GM12878 (cell line): ENCODE measurements around the gene ZFAND2A. TPM values are rescaled to one million over a fixed set of nuclear protein-coding genes. Genes with fewer than 3 reads are reported as not detected.

Experiments
- ATAC-seq: fragments of 200-7000 bp; cut with Tn5 transposase; 3 replicates; pipeline ENCODE4 v1.9.1; 2020; ENCODE audit warnings: mild to moderate bottlenecking, moderate library complexity
- BruUV-seq: library from RNA; stranded (reverse); fragments of 400-500 nt; replicated peaks from 2 replicates; lab custom pipeline; 2021; lab: Mats Ljungman, UMichigan
- CTCF ChIA-PET: fragments of 300-600 bp; sonication (Branson Sonifier 250); formaldehyde crosslinking; extraction: SDS; loops from one replicate; lab custom pipeline; 2021; ENCODE audit warnings: inconsistent platforms; lab: Yijun Ruan, JAX
- POLR2A ChIA-PET: fragments of 350-600 bp; formaldehyde crosslinking; extraction: SDS; loops from one replicate; lab custom pipeline; 2021; ENCODE audit warnings: inconsistent platforms; lab: Charles Lee
- RAD21 ChIA-PET: fragments of 300-600 bp; sonication (Branson Sonifier 250); formaldehyde crosslinking; loops from one replicate; lab custom pipeline; 2023; ENCODE audit warnings: antibody characterized with exemption; ENCODE audit not compliant: unreplicated experiment; lab: Charles Lee
- SMC1A ChIA-PET: fragments of 300-600 bp; sonication (Branson Sonifier 250); formaldehyde crosslinking; loops from one replicate; lab custom pipeline; 2023; ENCODE audit not compliant: unreplicated experiment, uncharacterized antibody; lab: Charles Lee
- DNase-seq: peaks from one replicate; pipeline ENCODE4 v3.0.0-alpha.2; 2011; ENCODE audit warnings: low read depth, low spot score
- FAIRE-seq: peaks from 3 replicates; lab custom pipeline; 2011; peaks lifted over from hg19 to GRCh38; lab: Jason Lieb, UNC
- H2AFZ ChIP-seq: 2 replicates; pipeline ENCODE4 v1.6.0; 2011; ENCODE audit warnings: low read depth, low read length, control low read depth; ENCODE audit not compliant: control insufficient read depth
- H3K27ac ChIP-seq: 2 replicates; pipeline ENCODE4 v1.5.1; 2011; ENCODE audit warnings: control low read depth; ENCODE audit not compliant: control insufficient read depth, insufficient read depth
- H3K27me3 ChIP-seq, 2 experiments: replicated peaks in 1 of 2; 2 replicates each; pipeline versions ENCODE4 v1.6.0 to v1.6.1; 2011; ENCODE audit warnings: low read length in 1 of 2; ENCODE audit not compliant: control insufficient read depth in 2 of 2, insufficient read depth in 2 of 2
- H3K36me3 ChIP-seq, 2 experiments: 2 replicates each; pipeline ENCODE4 v1.5.1; 2011; ENCODE audit warnings: low read length in 1 of 2; ENCODE audit not compliant: control insufficient read depth in 2 of 2, insufficient read depth in 2 of 2
- H3K4me1 ChIP-seq: 2 replicates; pipeline ENCODE4 v1.6.1; 2011; ENCODE audit warnings: mild to moderate bottlenecking, low read length, moderate library complexity, mixed read lengths; ENCODE audit not compliant: control insufficient read depth, insufficient read depth
- H3K4me2 ChIP-seq: 2 replicates; pipeline ENCODE4 v1.6.0; 2011; ENCODE audit warnings: control low read depth; ENCODE audit not compliant: control insufficient read depth, insufficient read depth
- H3K4me3 ChIP-seq: fragments of 200-600 bp; sonication (generic); 2 replicates; pipeline ENCODE4 v1.5.1; 2016
- H3K79me2 ChIP-seq: 2 replicates; pipeline ENCODE4 v1.6.0; 2011; ENCODE audit warnings: low read length; ENCODE audit not compliant: control insufficient read depth, insufficient read depth
- H3K9ac ChIP-seq: 2 replicates; pipeline ENCODE4 v1.8.0; 2011; ENCODE audit warnings: low read length, control low read depth, mixed read lengths; ENCODE audit not compliant: control insufficient read depth, insufficient read depth
- H3K9me3 ChIP-seq: replicated peaks from 3 replicates; pipeline ENCODE4 v1.5.1; 2011; ENCODE audit warnings: mild to moderate bottlenecking, low read length; ENCODE audit not compliant: control insufficient read depth, insufficient read depth
- H4K20me1 ChIP-seq: 2 replicates; pipeline ENCODE4 v1.6.0; 2011; ENCODE audit not compliant: control insufficient read depth, insufficient read depth
- BCLAF1 ChIP-seq: fragments of 450-650 bp; IDR thresholded peaks from 2 replicates; pipeline ENCODE4 v1.6.1; 2017; ENCODE audit warnings: antibody characterized with exemption, mild to moderate bottlenecking, moderate library complexity
- BRCA1 ChIP-seq: IDR thresholded peaks from 2 replicates; pipeline ENCODE4 v1.6.1; 2011; ENCODE audit warnings: low read depth, low read length, improper control_type of control experiment
- CBFB ChIP-seq: IDR thresholded peaks from 2 replicates; pipeline ENCODE4 v1.6.1; 2016; ENCODE audit warnings: antibody characterized with exemption, low read depth
- CBX5 ChIP-seq: sonication (generic); IDR thresholded peaks from 2 replicates; pipeline ENCODE4 v1.6.1; 2016; ENCODE audit warnings: low read depth, moderate library complexity, mild to moderate bottlenecking, inconsistent platforms
- FOS ChIP-seq: IDR thresholded peaks from 3 replicates; pipeline ENCODE4 v1.6.1; 2011; ENCODE audit warnings: borderline replicate concordance; ENCODE audit not compliant: insufficient read length; ENCODE audit errors: extremely low read depth
- FOXK2 ChIP-seq: fragments of 450-650 bp; IDR thresholded peaks from 2 replicates; pipeline ENCODE4 v1.6.1; 2017; ENCODE audit warnings: mild to moderate bottlenecking, moderate library complexity
- KLF5 ChIP-seq: fragments of 450-650 bp; IDR thresholded peaks from 2 replicates; pipeline ENCODE4 v1.6.1; 2014; ENCODE audit warnings: mild to moderate bottlenecking; ENCODE audit not compliant: partially characterized antibody
- MLLT1 ChIP-seq: fragments of 450-650 bp; IDR thresholded peaks from 2 replicates; pipeline ENCODE4 v1.6.1; 2016; ENCODE audit warnings: mild to moderate bottlenecking
- RAD21 ChIP-seq: IDR thresholded peaks from 2 replicates; pipeline ENCODE4 v1.6.1; 2011; ENCODE audit warnings: mild to moderate bottlenecking, low read depth, low read length, moderate library complexity; ENCODE audit not compliant: insufficient read depth
- SIX5 ChIP-seq: IDR thresholded peaks from 2 replicates; pipeline ENCODE4 v1.6.1; 2011; ENCODE audit warnings: mild to moderate bottlenecking, low read depth, low read length, moderate library complexity; ENCODE audit not compliant: severe bottlenecking
- STAT1 ChIP-seq: fragments of 450-650 bp; conservative IDR thresholded peaks from 2 replicates; pipeline ENCODE4 v1.6.1; 2014; ENCODE audit warnings: antibody characterized with exemption, mild to moderate bottlenecking
- STAT3 ChIP-seq: IDR thresholded peaks from 2 replicates; pipeline ENCODE4 v1.6.1; 2011; ENCODE audit warnings: low read depth, low read length, improper control_type of control experiment
- TBL1XR1 ChIP-seq: IDR thresholded peaks from 2 replicates; pipeline ENCODE4 v1.6.1; 2012; ENCODE audit warnings: low read depth, low read length, improper control_type of control experiment
- ZNF274 ChIP-seq: IDR thresholded peaks from one replicate; pipeline ENCODE4 v1.8.0; 2011; ENCODE audit not compliant: insufficient read length, insufficient read depth
- ZSCAN29 ChIP-seq: fragments of 450-650 bp; IDR thresholded peaks from 2 replicates; pipeline ENCODE4 v1.6.1; 2017; ENCODE audit warnings: mild to moderate bottlenecking, moderate library complexity
- WGBS: methylation state at CpG from one replicate; pipeline ENCODE4 v1.1.6; 2016; ENCODE audit warnings: low lambda C conversion rate; ENCODE audit not compliant: insufficient replicate concordance, insufficient coverage; ENCODE audit errors: missing lambda C conversion rate; 5-methylcytosine and 5-hydroxymethylcytosine counted together
- in situ Hi-C: fragments of 300-500 bp; cut with MboI; formaldehyde crosslinking; loops from 9 replicates; pipeline ENCODE4 v1.14.3; 2018; ENCODE audit warnings: mixed read lengths
- intact Hi-C: fragments of 100-400 bp; cut with micrococcal nuclease; formaldehyde crosslinking; loops from one replicate; pipeline ENCODE4 v1.14.2; 2022; ENCODE audit not compliant: unreplicated experiment
- polyA plus RNA-seq, 11 experiments: library from polyadenylated mRNA; depleted of rRNA in 4 of 11; unstranded in 6 of 11; stranded (reverse) in 5 of 11; fragments of >200 nt; fragmentation: Nextera tagmentation in 4 of 11; fragmentation: Illumina TruSeq in 1 of 11; extraction: Ambion mirVana in 4 of 11; extraction: Trizol in 1 of 11; gene quantifications; 1 replicate in 1 of 11; 2 replicates in 10 of 11; pipeline versions ENCODE4 v1.2.1 to v1.2.3, GENCODE V29; 2011 to 2016; ENCODE audit warnings: inconsistent platforms in 2 of 11, missing spikeins in 2 of 11, low read depth in 1 of 11
- total RNA-seq, 4 experiments: library from RNA; depleted of rRNA in 3 of 4; stranded (reverse); fragments of >200 nt in 3 of 4; fragmentation: Illumina TruSeq in 1 of 4; extraction: Trizol in 1 of 4; gene quantifications; 2 replicates each; pipeline versions ENCODE4 v1.2.1 to v1.2.3, GENCODE V29; 2013 to 2021
- TF ChIP-seq, protein P1 (sequence below), 3 experiments: IDR thresholded peaks in 2 of 3; conservative IDR thresholded peaks in 1 of 3; 2 replicates each; pipeline ENCODE4 v1.5.1; 2011; ENCODE audit warnings: low read depth in 3 of 3, low read length in 3 of 3, mild to moderate bottlenecking in 3 of 3, control low read depth in 2 of 3, moderate library complexity in 2 of 3, inconsistent platforms in 1 of 3, mixed read lengths in 1 of 3; ENCODE audit not compliant: control insufficient read depth in 2 of 3, insufficient read depth in 1 of 3; ENCODE audit errors: extremely low read depth in 1 of 3
- TF ChIP-seq, protein P2 (sequence below): IDR thresholded peaks from 2 replicates; pipeline ENCODE4 v1.6.1; 2011; ENCODE audit warnings: low read depth, mild to moderate bottlenecking, low read length, moderate library complexity, borderline replicate concordance; ENCODE audit errors: extremely low read depth

Gene ZFAND2A
- total and polyA plus RNA-seq, 10 of the 15 experiments (the other 5 are each of a cell fraction or from before 2014, with no cell fraction given): 14.8 to 39.9 (median 20.8) TPM

DNA sequence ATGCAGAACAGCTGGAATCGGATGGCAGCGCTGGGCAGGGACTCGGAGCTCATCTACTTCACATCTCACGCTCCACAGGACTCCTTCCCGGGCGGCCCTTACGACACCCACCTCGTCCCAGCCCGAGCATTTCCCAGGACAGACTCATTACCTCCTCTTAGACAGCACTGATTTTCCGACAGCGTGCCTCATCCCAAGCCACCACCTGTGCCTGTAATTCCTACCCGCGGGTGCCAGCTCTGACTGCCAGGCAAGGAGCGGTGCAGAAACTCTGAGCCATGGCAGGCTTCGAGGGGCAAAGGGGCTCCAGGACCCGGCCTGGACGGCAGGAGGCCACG, 46.5 kb downstream of the ZFAND2A start:
- no peak overlapping the region for H3K27ac ChIP-seq
- no peaks in the 10 kb centered on the region for H3K4me1 ChIP-seq
- no peak overlapping the region for H3K9ac ChIP-seq
- no peaks in the 10 kb centered on the region for H4K20me1 ChIP-seq
- SMC1A ChIA-PET: interaction anchor here (1.1 to 1.3 kb wide), 2 partner anchors 9 to 14 kb away, joined by 3 to 5 read pairs; no protein-coding TSS in a partner anchor
- no TSS peak for BruUV-seq
- in situ Hi-C loops: no loop called here
- no peak overlapping the region for H3K4me2 ChIP-seq
- no peaks in the 10 kb centered on the region for H3K9me3 ChIP-seq
- H3K4me3 ChIP-seq: no peak overlapping the region
- CTCF ChIA-PET: no interaction called here
- ATAC-seq (no peak), FAIRE-seq (no peak), DNase-seq (no peak)
- 97% methylated on average over 18 of the region's 18 CpGs for WGBS
- H3K27me3 ChIP-seq: no peaks in the 10 kb centered on the region
- intact Hi-C loops: no loop called here
- H3K36me3 ChIP-seq: peaks cover 0 to 1% of the 10 kb centered on the region in 2 experiments; a peak in 2 of 4 replicates
- RAD21 ChIA-PET: no interaction called here
- H2AFZ ChIP-seq: no peak overlapping the region
- no peaks in the 10 kb centered on the region for H3K79me2 ChIP-seq
- TF ChIP-seq BRCA1: no peak
- TF ChIP-seq, protein P1, sequence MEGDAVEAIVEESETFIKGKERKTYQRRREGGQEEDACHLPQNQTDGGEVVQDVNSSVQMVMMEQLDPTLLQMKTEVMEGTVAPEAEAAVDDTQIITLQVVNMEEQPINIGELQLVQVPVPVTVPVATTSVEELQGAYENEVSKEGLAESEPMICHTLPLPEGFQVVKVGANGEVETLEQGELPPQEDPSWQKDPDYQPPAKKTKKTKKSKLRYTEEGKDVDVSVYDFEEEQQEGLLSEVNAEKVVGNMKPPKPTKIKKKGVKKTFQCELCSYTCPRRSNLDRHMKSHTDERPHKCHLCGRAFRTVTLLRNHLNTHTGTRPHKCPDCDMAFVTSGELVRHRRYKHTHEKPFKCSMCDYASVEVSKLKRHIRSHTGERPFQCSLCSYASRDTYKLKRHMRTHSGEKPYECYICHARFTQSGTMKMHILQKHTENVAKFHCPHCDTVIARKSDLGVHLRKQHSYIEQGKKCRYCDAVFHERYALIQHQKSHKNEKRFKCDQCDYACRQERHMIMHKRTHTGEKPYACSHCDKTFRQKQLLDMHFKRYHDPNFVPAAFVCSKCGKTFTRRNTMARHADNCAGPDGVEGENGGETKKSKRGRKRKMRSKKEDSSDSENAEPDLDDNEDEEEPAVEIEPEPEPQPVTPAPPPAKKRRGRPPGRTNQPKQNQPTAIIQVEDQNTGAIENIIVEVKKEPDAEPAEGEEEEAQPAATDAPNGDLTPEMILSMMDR (IDR thresholded peaks at IDR 0.05 in 2 of 3, conservative IDR thresholded peaks at IDR 0.05 in 1 of 3; ENCODE audit: control insufficient read depth in 2 of 3, extremely low read depth in 1 of 3, insufficient read depth in 1 of 3, low read depth in 3 of 3, low read length in 3 of 3): no peak
- TF ChIP-seq BCLAF1: no peak
- no peak for TF ChIP-seq CBFB
- TF ChIP-seq CBX5: no peak
- no peak for TF ChIP-seq MLLT1
- no peak for TF ChIP-seq KLF5
- no peak for TF ChIP-seq ZNF274
- no peak for TF ChIP-seq FOS
- no peak for TF ChIP-seq TBL1XR1
- TF ChIP-seq RAD21: no peak
- TF ChIP-seq ZSCAN29: no peak
- TF ChIP-seq SIX5: no peak
- no peak for TF ChIP-seq STAT1
- TF ChIP-seq, protein P2, sequence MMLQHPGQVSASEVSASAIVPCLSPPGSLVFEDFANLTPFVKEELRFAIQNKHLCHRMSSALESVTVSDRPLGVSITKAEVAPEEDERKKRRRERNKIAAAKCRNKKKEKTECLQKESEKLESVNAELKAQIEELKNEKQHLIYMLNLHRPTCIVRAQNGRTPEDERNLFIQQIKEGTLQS: no peak
- TF ChIP-seq STAT3: no peak
- TF ChIP-seq FOXK2: no peak
- POLR2A ChIA-PET: no interaction called here
